GM23338 (cell line): ENCODE data around the gene ACAD11.

Source experiments
- POLR2AphosphoS5 ChIP-seq: IDR thresholded peaks from 2 replicates; pipeline ENCODE4 v1.6.1; 2016; ENCODE audit warnings: antibody characterized with exemption, low read depth
- TF ChIP-seq, protein P1 (sequence below), 2 experiments: fragments of 200-600 bp in 1 of 2; sonication (generic) in 1 of 2; conservative IDR thresholded peaks; 2 replicates each; pipeline versions ENCODE4 v1.5.1 to v1.6.1; 2016 to 2017; ENCODE audit warnings: antibody characterized with exemption in 2 of 2, low read depth in 2 of 2, mild to moderate bottlenecking in 2 of 2, moderate library complexity in 1 of 2

DNA sequence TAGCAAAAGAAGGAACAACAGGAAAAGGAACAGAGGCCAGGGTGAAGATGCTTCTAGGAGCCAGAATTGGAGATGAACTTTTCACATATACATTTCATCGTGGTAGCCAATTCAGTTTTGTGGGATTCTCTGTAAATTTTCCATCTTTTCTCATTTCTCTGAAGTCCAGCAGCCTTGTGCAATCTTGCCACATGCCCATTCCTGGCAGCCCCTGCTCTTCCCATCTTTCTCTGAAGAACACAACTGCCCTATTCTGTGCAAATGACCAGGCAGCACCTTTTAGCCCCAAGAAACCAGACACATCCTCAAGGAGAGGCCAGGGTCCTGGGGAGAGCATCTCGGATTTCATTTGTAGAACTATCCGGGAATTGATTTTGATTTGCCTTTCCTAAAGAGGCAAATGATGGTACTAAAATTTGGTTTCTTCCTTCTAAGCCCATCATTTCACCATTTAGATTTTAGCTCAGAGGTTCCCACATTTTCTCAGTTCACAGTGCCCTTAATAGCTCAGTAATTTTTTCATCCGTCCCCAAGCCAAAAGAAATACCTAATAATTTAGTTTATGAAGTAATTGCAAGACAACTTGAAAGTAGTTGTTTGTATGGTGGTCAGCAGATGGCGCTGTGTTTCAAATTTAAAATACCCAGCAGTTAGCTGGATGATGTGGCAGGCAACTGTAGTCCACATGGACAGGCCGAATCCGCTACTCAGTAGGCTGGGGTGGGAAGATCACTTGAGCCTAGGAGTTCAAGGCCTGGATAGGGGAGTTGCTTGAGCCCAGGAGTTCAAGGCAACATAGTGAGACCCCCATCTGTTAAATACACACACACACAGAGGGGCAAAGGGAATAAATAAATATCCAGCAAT lies 123.8 kb downstream of the ACAD11 start:
- TF ChIP-seq, protein P1, sequence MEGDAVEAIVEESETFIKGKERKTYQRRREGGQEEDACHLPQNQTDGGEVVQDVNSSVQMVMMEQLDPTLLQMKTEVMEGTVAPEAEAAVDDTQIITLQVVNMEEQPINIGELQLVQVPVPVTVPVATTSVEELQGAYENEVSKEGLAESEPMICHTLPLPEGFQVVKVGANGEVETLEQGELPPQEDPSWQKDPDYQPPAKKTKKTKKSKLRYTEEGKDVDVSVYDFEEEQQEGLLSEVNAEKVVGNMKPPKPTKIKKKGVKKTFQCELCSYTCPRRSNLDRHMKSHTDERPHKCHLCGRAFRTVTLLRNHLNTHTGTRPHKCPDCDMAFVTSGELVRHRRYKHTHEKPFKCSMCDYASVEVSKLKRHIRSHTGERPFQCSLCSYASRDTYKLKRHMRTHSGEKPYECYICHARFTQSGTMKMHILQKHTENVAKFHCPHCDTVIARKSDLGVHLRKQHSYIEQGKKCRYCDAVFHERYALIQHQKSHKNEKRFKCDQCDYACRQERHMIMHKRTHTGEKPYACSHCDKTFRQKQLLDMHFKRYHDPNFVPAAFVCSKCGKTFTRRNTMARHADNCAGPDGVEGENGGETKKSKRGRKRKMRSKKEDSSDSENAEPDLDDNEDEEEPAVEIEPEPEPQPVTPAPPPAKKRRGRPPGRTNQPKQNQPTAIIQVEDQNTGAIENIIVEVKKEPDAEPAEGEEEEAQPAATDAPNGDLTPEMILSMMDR (conservative IDR thresholded peaks at IDR 0.05; ENCODE audit: low read depth in 2 of 2) = peak; percentile 71 to 84
- no peak for TF ChIP-seq POLR2AphosphoS5
